Inflammatory macrophage treated with lipopolysaccharide for 1 hour (primary cell): Measurements from ENCODE around the gene ORAI3.
A peak's percentile ranks its signal among the peaks of the same experiment; 100 is the strongest.

Experiments
- DNase-seq, 2 donors: peaks; one replicate each; pipeline ENCODE4 v3.0.0-alpha.2; 2020 to 2022

Gene ORAI3

GRCh38 chr16:30947859-30948666, 805 bp upstream of the ORAI3 start:
- DNase-seq, result peak; percentile 37 to 71

GRCh38 chr16:30949650-30950515, 1.0 kb downstream of the ORAI3 start:
- peak; percentile 61 to 80 for DNase-seq

- no peak for DNase-seq
These were observed 1.7 kb downstream of the ORAI3 start for GRCh38 chr16:30950516-30951065.

- no peak for DNase-seq
These were observed 2.3 kb downstream of the ORAI3 start for GRCh38 chr16:30951193-30951592.

- DNase-seq, result no peak
These were observed 2.9 kb downstream of the ORAI3 start for GRCh38 chr16:30951750-30952149.

- no peak for DNase-seq
These were observed 4.2 kb downstream of the ORAI3 start for GRCh38 chr16:30953111-30953510.

- peak; percentile 43 to 50 for DNase-seq
These were observed 4.8 kb downstream of the ORAI3 start for GRCh38 chr16:30953511-30954124.

- no peak for DNase-seq
These were observed 6.1 kb downstream of the ORAI3 start for GRCh38 chr16:30954993-30955392.

GRCh38 chr16:30956601-30957455, 8.0 kb downstream of the ORAI3 start:
- peak; percentile 74 to 80 for DNase-seq

- DNase-seq, result peak; percentile 92 to 94
These were observed 8.7 kb downstream of the ORAI3 start, which contains the start of gene SETD1A for GRCh38 chr16:30957456-30958174. TSS of gene SETD1A (plus strand) at chr16:30957754. CDS start at chr16:30958732, 978 bp downstream.

GRCh38 chr16:30958175-30959079, 9.6 kb downstream of the ORAI3 start:
- DNase-seq, result peak; percentile 29 to 37

GRCh38 chr16:30961384-30961783, 12.5 kb downstream of the ORAI3 start:
- DNase-seq, result no peak

GRCh38 chr16:30963925-30964511, 15.2 kb downstream of the ORAI3 start:
- DNase-seq, result no peak

GRCh38 chr16:30964574-30965226, 15.8 kb downstream of the ORAI3 start:
- DNase-seq, result peak; percentile 56 to 62

- no peak for DNase-seq
These were observed 16.6 kb downstream of the ORAI3 start for GRCh38 chr16:30965436-30965835.

GRCh38 chr16:30966033-30966619, 17.3 kb downstream of the ORAI3 start:
- no peak for DNase-seq

GRCh38 chr16:30967795-30968194, 18.9 kb downstream of the ORAI3 start:
- DNase-seq, result no peak

GRCh38 chr16:30969246-30969842, 20.5 kb downstream of the ORAI3 start:
- no peak for DNase-seq
